ENCODE measurements around the gene PTPRN2.

The PTPRN2 gene

GRCh38 chr7:157543276-157543675, 1044.3 kb downstream of the PTPRN2 start:
- no peak for DNase-seq

GRCh38 chr7:157542068-157543021, 1045.3 kb downstream of the PTPRN2 start:
- no peak for DNase-seq

- no peak for DNase-seq
Observed at GRCh38 chr7:157541295-157542067, 1046.1 kb downstream of the PTPRN2 start.

- DNase-seq = no peak
Observed at GRCh38 chr7:157540606-157541294, 1046.9 kb downstream of the PTPRN2 start.

- no peak for DNase-seq
Observed at GRCh38 chr7:157540020-157540419, 1047.6 kb downstream of the PTPRN2 start.

GRCh38 chr7:157539521-157539920, 1048.1 kb downstream of the PTPRN2 start:
- no peak for DNase-seq

- DNase-seq = no peak
Observed at GRCh38 chr7:157538735-157539134, 1048.9 kb downstream of the PTPRN2 start.

- DNase-seq = peak; percentile 5
Observed at GRCh38 chr7:157538321-157538720, 1049.3 kb downstream of the PTPRN2 start.

- DNase-seq = no peak
Observed at GRCh38 chr7:157537056-157537455, 1050.6 kb downstream of the PTPRN2 start.

- no peak for DNase-seq
Observed at GRCh38 chr7:157532068-157532467, 1055.6 kb downstream of the PTPRN2 start.

GRCh38 chr7:157529768-157530560, 1057.7 kb downstream of the PTPRN2 start:
- DNase-seq = no peak

- no peak for DNase-seq
Observed at GRCh38 chr7:157528785-157529341, 1058.8 kb downstream of the PTPRN2 start.

GRCh38 chr7:157527686-157528085, 1059.9 kb downstream of the PTPRN2 start:
- DNase-seq = no peak

GRCh38 chr7:157526913-157527634, 1060.5 kb downstream of the PTPRN2 start:
- DNase-seq = no peak

- DNase-seq = no peak
Observed at GRCh38 chr7:157526005-157526912, 1061.4 kb downstream of the PTPRN2 start.

- no peak for DNase-seq
Observed at GRCh38 chr7:157525491-157525915, 1062.1 kb downstream of the PTPRN2 start.

GRCh38 chr7:157524731-157525130, 1062.9 kb downstream of the PTPRN2 start:
- DNase-seq = no peak

- no peak for DNase-seq
Observed at GRCh38 chr7:157523766-157524421, 1063.7 kb downstream of the PTPRN2 start.

GRCh38 chr7:157523371-157523765, 1064.3 kb downstream of the PTPRN2 start:
- DNase-seq = no peak

- DNase-seq = no peak
Observed at GRCh38 chr7:157522954-157523353, 1064.7 kb downstream of the PTPRN2 start.
